HL-60 (cell line): ENCODE data around the gene PPP1R13L.

Source experiments
- DNase-seq, 2 experiments: peaks; one replicate each; pipeline ENCODE4 v3.0.0-alpha.2; 2010 to 2020; ENCODE audit warnings: low read depth in 1 of 2, low spot score in 1 of 2
- H3K27ac ChIP-seq: fragments of 250-450 bp; sonication (Bioruptor Pico); replicated peaks from 2 replicates; pipeline ENCODE4 v1.5.1; 2020; ENCODE audit warnings: mild to moderate bottlenecking, moderate library complexity
- H3K27me3 ChIP-seq: fragments of 250-450 bp; sonication (Bioruptor Pico); 2 replicates; pipeline ENCODE4 v1.5.1; 2021; ENCODE audit warnings: mild to moderate bottlenecking, moderate library complexity; ENCODE audit not compliant: insufficient read depth, poor library complexity, severe bottlenecking
- H3K4me3 ChIP-seq: replicated peaks from 2 replicates; pipeline ENCODE4 v1.5.1; 2011; ENCODE audit warnings: mild to moderate bottlenecking, control low read depth, low read length; ENCODE audit not compliant: insufficient read depth
- CTCF ChIP-seq: IDR thresholded peaks from one replicate; pipeline ENCODE4 v1.5.1; 2011; ENCODE audit warnings: low read length, control low read depth, inconsistent platforms; ENCODE audit not compliant: insufficient read depth
- GABPA ChIP-seq: IDR thresholded peaks from 2 replicates; pipeline ENCODE4 v1.6.1; 2012; ENCODE audit warnings: low read depth
- POLR2AphosphoS5 ChIP-seq: IDR thresholded peaks from 2 replicates; pipeline ENCODE4 v1.6.1; 2012; ENCODE audit warnings: low read depth
- REST ChIP-seq: IDR thresholded peaks from 2 replicates; pipeline ENCODE4 v1.6.1; 2012; ENCODE audit warnings: low read depth; ENCODE audit not compliant: insufficient replicate concordance
- SPI1 ChIP-seq: IDR thresholded peaks from 2 replicates; pipeline ENCODE4 v1.6.1; 2012; ENCODE audit warnings: low read depth, mild to moderate bottlenecking, borderline replicate concordance

Gene PPP1R13L

GRCh38 chr19:45355910-45356309 lies 49.0 kb downstream of the PPP1R13L start:
- no peak for TF ChIP-seq REST
- Histone ChIP-seq H3K4me3 (no peak overlapping the region), H3K27ac (no peak overlapping the region), H3K27me3 (no peaks in the 10 kb centered on the region)
- DNase-seq, result no peak

GRCh38 chr19:45355402-45355801 lies 49.5 kb downstream of the PPP1R13L start:
- H3K27me3 ChIP-seq, result no peaks in the 10 kb centered on the region
- TF ChIP-seq SPI1, result no peak
- TF ChIP-seq REST, result no peak
- no peak for TF ChIP-seq CTCF
- no peak overlapping the region for H3K4me3 ChIP-seq
- no peak overlapping the region for H3K27ac ChIP-seq
- no peak for DNase-seq

GRCh38 chr19:45354241-45354842 lies 50.5 kb downstream of the PPP1R13L start:
- no peak for DNase-seq
- no peak overlapping the region for H3K27ac ChIP-seq
- no peaks in the 10 kb centered on the region for H3K27me3 ChIP-seq
- TF ChIP-seq GABPA (no peak), REST (no peak), CTCF (no peak), SPI1 (no peak), POLR2AphosphoS5 (no peak)
- H3K4me3 ChIP-seq, result no peak overlapping the region
